NB4 (cell line): ENCODE data around the gene PTPRG.

Experiments
- CTCF ChIP-seq: IDR thresholded peaks from one replicate; pipeline ENCODE4 v1.5.1; 2012; ENCODE audit warnings: low read depth, low read length
- MAX ChIP-seq: IDR thresholded peaks from 2 replicates; pipeline ENCODE4 v1.6.1; 2011; ENCODE audit warnings: low read depth, low read length
- MYC ChIP-seq: IDR thresholded peaks from 2 replicates; pipeline ENCODE4 v1.6.1; 2011; ENCODE audit warnings: low read depth, low read length
- POLR2A ChIP-seq: IDR thresholded peaks from 2 replicates; pipeline ENCODE4 v1.6.1; 2011; ENCODE audit warnings: mild to moderate bottlenecking; ENCODE audit not compliant: insufficient read length; ENCODE audit errors: extremely low read depth

- no peak for TF ChIP-seq CTCF
- no peak for TF ChIP-seq POLR2A
- TF ChIP-seq MYC: no peak
- TF ChIP-seq MAX: no peak
Measured at GRCh38 chr3:62203152-62203551, 641.8 kb downstream of the PTPRG start.
